ENCODE results near the gene BMPR1A. TPM values are rescaled to one million over a fixed set of nuclear protein-coding genes. Genes with fewer than 3 reads are reported as not detected.

Gene BMPR1A
- total and polyA plus RNA-seq, 9 of the 15 experiments (the other 6 are each of a cell fraction or from before 2014, with no cell fraction given): 1.6 to 17.5 (median 9.1) TPM

GRCh38 chr10:86744067-86744725, 12.2 kb upstream of the BMPR1A start (continued):
- no peak for TF ChIP-seq ZBTB40 (IDR thresholded peaks at IDR 0.05)
- TF ChIP-seq ZBTB40 (CRISPR knock-in tag; IDR thresholded peaks at IDR 0.05): no peak
- TF ChIP-seq ZNF398 (CRISPR knock-in tag; IDR thresholded peaks at IDR 0.05): no peak
- TF ChIP-seq ILK (tag; IDR thresholded peaks at IDR 0.05; ENCODE audit: borderline replicate concordance, low read depth): no peak
- TF ChIP-seq ZNF589 (CRISPR knock-in tag; IDR thresholded peaks at IDR 0.05; ENCODE audit: low read depth): no peak
- TF ChIP-seq IRF1 (CRISPR knock-in tag; IDR thresholded peaks at IDR 0.05; ENCODE audit: borderline replicate concordance): no peak

Data from K562 (cell line).